ENCODE results near the gene DEPP1. TPM values are rescaled to one million over a fixed set of nuclear protein-coding genes. Genes with fewer than 3 reads are reported as not detected.

Gene DEPP1
- polyA plus RNA-seq, 1 donor: 13.4 TPM

DNA sequence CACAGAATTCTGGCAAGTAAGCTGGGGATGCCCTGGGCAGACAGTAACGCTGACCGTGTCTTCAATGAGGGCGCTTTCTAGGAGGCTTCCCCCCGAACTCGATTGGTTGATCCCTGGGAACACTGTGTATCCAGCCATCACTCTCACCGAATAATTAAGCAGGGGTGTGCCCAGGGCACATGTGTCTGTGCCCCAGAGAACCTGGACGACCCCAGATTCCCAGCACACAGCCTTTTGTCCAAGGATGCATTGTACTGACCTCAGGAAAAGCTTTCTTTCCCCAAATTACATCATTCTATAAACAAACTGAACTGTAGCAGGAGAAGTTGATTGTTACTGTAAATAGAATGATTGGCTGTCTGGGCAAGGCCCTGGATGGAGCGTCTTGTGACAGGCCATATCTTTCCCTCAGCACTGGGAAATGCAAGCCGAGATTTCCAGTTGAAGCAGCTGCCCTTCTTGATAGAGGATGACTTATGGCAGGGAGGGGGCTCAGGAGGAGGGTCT is 6.6 kb upstream of the DEPP1 start:
- DNase-seq: no peak

GRCh38 chr10:44984671-44985101 is 6.1 kb upstream of the DEPP1 start:
- Histone ChIP-seq H3K4me3 (ENCODE audit: low read length) (no peak overlapping the region), H3K36me3 (ENCODE audit: control insufficient read depth, insufficient read depth, low read length) (peaks cover 3% of the 10 kb centered on the region), H3K9me3 (ENCODE audit: control insufficient read depth, low read depth, low read length) (no peaks in the 10 kb centered on the region), H3K27me3 (ENCODE audit: control insufficient read depth, insufficient read depth, low read length) (no peaks in the 10 kb centered on the region), H3K4me1 (ENCODE audit: control insufficient read depth, insufficient read depth, low read length) (peaks cover 12% of the 10 kb centered on the region), H3K27ac (ENCODE audit: low read length) (no peak overlapping the region)
- WGBS (ENCODE audit: insufficient coverage, low lambda C conversion rate): no CpG with 5 or more reads among the region's 15 CpGs
- no peak for DNase-seq

More for the DNA sequence above, 6.6 kb upstream of the DEPP1 start:
- peaks cover 3% of the 10 kb centered on the region for H3K36me3 ChIP-seq (ENCODE audit: control insufficient read depth, insufficient read depth, low read length)
- H3K4me1 ChIP-seq (ENCODE audit: control insufficient read depth, insufficient read depth, low read length): peaks cover 12% of the 10 kb centered on the region
- no CpG with 5 or more reads among the region's 9 CpGs for WGBS (ENCODE audit: insufficient coverage, low lambda C conversion rate)
- no peak overlapping the region for H3K27ac ChIP-seq (ENCODE audit: low read length)
- no peaks in the 10 kb centered on the region for H3K9me3 ChIP-seq (ENCODE audit: control insufficient read depth, low read depth, low read length)
- H3K4me3 ChIP-seq (ENCODE audit: low read length): no peak overlapping the region
- H3K27me3 ChIP-seq (ENCODE audit: control insufficient read depth, insufficient read depth, low read length): no peaks in the 10 kb centered on the region

DNA sequence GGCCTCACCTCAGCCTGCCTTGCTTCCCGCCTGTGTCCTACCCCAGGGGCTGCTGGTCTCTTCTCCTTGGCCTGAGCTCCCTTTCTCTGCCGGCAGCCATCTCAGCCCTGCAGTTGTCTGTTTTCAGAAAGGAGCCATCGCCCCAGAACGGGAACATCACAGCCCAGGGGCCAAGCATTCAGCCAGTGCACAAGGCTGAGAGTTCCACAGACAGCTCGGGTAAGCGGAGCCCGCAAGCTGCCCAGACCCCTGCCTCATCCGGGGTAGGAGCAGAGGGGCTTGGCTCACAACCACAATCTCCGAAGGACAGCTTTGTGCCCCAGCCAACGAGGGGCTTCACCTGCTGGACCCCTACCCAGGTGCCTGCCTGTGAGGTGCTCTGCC is 5.3 kb upstream of the DEPP1 start:
- H3K27ac ChIP-seq (ENCODE audit: low read length): no peak overlapping the region
- H3K36me3 ChIP-seq (ENCODE audit: control insufficient read depth, insufficient read depth, low read length): peaks cover 3% of the 10 kb centered on the region
- WGBS (ENCODE audit: insufficient coverage, low lambda C conversion rate): no CpG with 5 or more reads among the region's 10 CpGs
- H3K4me1 ChIP-seq (ENCODE audit: control insufficient read depth, insufficient read depth, low read length): peaks cover 18% of the 10 kb centered on the region
- no peaks in the 10 kb centered on the region for H3K9me3 ChIP-seq (ENCODE audit: control insufficient read depth, low read depth, low read length)
- no peak for DNase-seq
- no peak overlapping the region for H3K4me3 ChIP-seq (ENCODE audit: low read length)
- H3K27me3 ChIP-seq (ENCODE audit: control insufficient read depth, insufficient read depth, low read length): no peaks in the 10 kb centered on the region

- no peaks in the 10 kb centered on the region for H3K9me3 ChIP-seq (ENCODE audit: control insufficient read depth, low read depth, low read length)
- DNase-seq: no peak
- H3K27me3 ChIP-seq (ENCODE audit: control insufficient read depth, insufficient read depth, low read length): no peaks in the 10 kb centered on the region
- no peak overlapping the region for H3K27ac ChIP-seq (ENCODE audit: low read length)
- H3K36me3 ChIP-seq (ENCODE audit: control insufficient read depth, insufficient read depth, low read length): peaks cover 3% of the 10 kb centered on the region
- H3K4me1 ChIP-seq (ENCODE audit: control insufficient read depth, insufficient read depth, low read length): peaks cover 23% of the 10 kb centered on the region
- H3K4me3 ChIP-seq (ENCODE audit: low read length): no peak overlapping the region
- WGBS (ENCODE audit: insufficient coverage, low lambda C conversion rate): no CpG with 5 or more reads among the region's 13 CpGs
These were observed 4.7 kb upstream of the DEPP1 start for GRCh38 chr10:44983066-44983894.

DNA sequence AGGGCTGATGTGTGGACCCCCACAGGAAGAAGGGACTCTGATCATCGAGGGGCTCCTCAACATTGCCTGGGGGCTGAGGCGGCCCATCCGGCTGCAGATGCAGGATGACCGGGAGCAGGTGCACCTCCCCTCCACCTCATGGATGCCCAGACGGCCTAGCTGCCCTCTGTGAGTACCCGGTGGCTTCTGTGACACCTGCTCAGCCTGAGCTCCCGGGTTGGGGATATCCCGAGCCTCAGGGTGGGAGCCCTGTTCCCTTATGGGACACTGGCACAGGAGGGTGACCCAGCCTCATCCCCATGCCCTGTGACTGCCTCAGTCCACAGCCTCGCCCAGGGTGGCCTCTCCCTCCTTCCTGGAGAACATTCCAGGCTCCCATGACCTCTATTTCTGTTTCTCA is 3.9 kb upstream of the DEPP1 start:
- Histone ChIP-seq H3K4me3 (ENCODE audit: low read length) (no peak overlapping the region), H3K27me3 (ENCODE audit: control insufficient read depth, insufficient read depth, low read length) (no peaks in the 10 kb centered on the region), H3K36me3 (ENCODE audit: control insufficient read depth, insufficient read depth, low read length) (peaks cover 3% of the 10 kb centered on the region), H3K9me3 (ENCODE audit: control insufficient read depth, low read depth, low read length) (no peaks in the 10 kb centered on the region), H3K27ac (ENCODE audit: low read length) (no peak overlapping the region), H3K4me1 (ENCODE audit: control insufficient read depth, insufficient read depth, low read length) (peaks cover 30% of the 10 kb centered on the region)
- no peak for DNase-seq
- no CpG with 5 or more reads among the region's 9 CpGs for WGBS (ENCODE audit: insufficient coverage, low lambda C conversion rate)

- Histone ChIP-seq H3K4me1 (ENCODE audit: control insufficient read depth, insufficient read depth, low read length) (peaks cover 35% of the 10 kb centered on the region), H3K27ac (ENCODE audit: low read length) (no peak overlapping the region), H3K4me3 (ENCODE audit: low read length) (no peak overlapping the region), H3K36me3 (ENCODE audit: control insufficient read depth, insufficient read depth, low read length) (peaks cover 3% of the 10 kb centered on the region), H3K9me3 (ENCODE audit: control insufficient read depth, low read depth, low read length) (no peaks in the 10 kb centered on the region), H3K27me3 (ENCODE audit: control insufficient read depth, insufficient read depth, low read length) (no peaks in the 10 kb centered on the region)
- DNase-seq: no peak
- no CpG with 5 or more reads among the region's 9 CpGs for WGBS (ENCODE audit: insufficient coverage, low lambda C conversion rate)
These were observed 3.5 kb upstream of the DEPP1 start for GRCh38 chr10:44982114-44982460.

- H3K4me1 ChIP-seq (ENCODE audit: control insufficient read depth, insufficient read depth, low read length): peaks cover 38% of the 10 kb centered on the region
- H3K27ac ChIP-seq (ENCODE audit: low read length): peak overlapping the region; percentile 41
- H3K36me3 ChIP-seq (ENCODE audit: control insufficient read depth, insufficient read depth, low read length): peaks cover 3% of the 10 kb centered on the region
- no peaks in the 10 kb centered on the region for H3K9me3 ChIP-seq (ENCODE audit: control insufficient read depth, low read depth, low read length)
- peak in 1 of 2 donors; percentile 42 for DNase-seq
- H3K27me3 ChIP-seq (ENCODE audit: control insufficient read depth, insufficient read depth, low read length): no peaks in the 10 kb centered on the region
- H3K4me3 ChIP-seq (ENCODE audit: low read length): no peak overlapping the region
- no CpG with 5 or more reads among the region's 11 CpGs for WGBS (ENCODE audit: insufficient coverage, low lambda C conversion rate)
These were observed 2.8 kb upstream of the DEPP1 start for GRCh38 chr10:44981172-44982113.

DNA sequence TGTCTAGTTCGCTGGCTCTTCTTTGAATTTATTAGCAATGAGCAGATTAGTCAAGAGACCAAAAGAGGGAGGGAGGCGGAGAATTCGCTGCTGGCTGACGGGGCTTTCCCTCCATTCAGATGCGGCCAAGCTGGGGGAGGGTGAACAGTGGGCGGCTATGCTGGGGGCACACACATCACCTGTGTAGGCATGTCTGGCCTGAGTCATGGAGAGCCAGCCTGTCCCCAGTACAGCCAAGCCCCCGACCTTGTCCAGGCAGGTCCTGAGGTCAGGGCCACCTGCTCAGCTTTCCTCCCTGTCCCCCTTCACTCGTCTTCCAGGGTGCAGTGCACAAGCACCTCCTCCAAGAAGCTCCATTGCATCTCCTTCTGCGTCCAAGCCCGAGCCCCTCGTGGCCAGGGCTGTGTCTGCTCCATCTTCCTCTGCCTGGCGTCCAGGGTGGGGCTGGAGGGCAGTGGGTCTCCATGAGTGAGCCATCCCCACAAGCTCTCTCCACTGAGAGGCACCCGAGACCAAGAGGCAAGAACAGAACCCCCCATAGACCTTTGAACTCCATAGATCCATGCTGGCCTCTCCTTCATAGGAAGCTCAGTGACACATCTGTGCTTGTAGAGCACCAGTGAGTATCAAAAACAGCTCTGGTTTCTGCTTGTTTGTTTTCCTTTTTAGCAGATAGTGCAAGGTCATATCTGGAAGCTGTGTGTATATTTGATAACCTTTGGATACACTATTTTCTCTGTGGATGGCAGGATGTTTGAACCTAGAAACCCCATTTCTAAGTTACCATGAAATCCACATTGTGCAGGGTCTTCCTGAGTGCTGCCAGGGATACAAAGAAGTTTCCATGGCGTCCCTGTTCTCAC is 1.9 kb upstream of the DEPP1 start:
- H3K27ac ChIP-seq (ENCODE audit: low read length): peak overlapping the region; percentile 41
- no peak overlapping the region for H3K4me3 ChIP-seq (ENCODE audit: low read length)
- DNase-seq: peak in 1 of 2 donors; percentile 54
- H3K4me1 ChIP-seq (ENCODE audit: control insufficient read depth, insufficient read depth, low read length): peaks cover 47% of the 10 kb centered on the region
- H3K9me3 ChIP-seq (ENCODE audit: control insufficient read depth, low read depth, low read length): no peaks in the 10 kb centered on the region
- H3K36me3 ChIP-seq (ENCODE audit: control insufficient read depth, insufficient read depth, low read length): peaks cover 6% of the 10 kb centered on the region
- WGBS (ENCODE audit: insufficient coverage, low lambda C conversion rate): no CpG with 5 or more reads among the region's 14 CpGs
- H3K27me3 ChIP-seq (ENCODE audit: control insufficient read depth, insufficient read depth, low read length): no peaks in the 10 kb centered on the region

DNA sequence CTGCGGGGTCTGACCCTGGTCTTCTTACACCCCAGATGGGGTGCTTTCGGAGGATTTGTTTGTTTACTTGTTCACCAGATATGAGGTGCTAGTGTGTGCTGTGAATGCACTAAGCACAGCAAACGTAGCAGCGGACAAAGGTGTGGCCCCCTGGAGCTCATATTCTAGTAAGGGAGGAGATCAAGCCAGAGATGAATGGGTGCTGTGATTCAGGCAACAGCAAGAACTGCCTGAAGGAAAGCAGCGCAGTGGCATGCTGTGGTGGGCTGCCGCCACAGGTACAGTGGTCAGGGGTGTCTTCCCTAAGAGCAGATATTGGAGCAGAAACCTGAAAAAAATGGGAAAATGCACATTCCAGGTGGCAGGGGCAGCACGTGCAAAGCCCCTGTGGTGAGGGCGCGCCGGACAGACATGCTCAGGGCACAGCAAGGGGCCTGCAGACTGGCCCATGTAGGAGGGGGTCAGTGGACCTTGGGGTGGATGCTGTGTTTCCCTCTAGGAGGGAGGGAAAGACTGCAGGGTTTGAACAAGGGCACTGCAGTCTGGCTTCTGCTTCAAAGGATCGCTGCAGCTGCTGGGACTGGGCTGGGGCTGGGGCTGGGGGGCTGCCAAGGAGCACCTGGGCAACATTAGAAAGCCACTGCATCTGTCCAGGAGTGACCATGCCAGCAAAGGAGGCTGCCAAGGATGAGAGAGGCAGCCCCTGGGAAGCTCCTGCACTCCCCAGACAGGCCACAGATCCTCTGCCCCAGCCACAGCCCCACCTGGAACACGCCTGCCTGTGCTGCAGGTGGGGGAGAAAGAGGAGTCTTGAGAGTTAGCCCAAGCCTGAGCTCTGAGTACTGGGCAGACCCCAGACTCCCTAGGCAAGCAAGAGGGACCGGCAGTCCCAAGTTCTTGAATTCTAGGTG is 927 bp upstream of the DEPP1 start:
- no CpG with 5 or more reads among the region's 13 CpGs for WGBS (ENCODE audit: insufficient coverage, low lambda C conversion rate)
- H3K4me1 ChIP-seq (ENCODE audit: control insufficient read depth, insufficient read depth, low read length): peaks cover 50% of the 10 kb centered on the region
- H3K4me3 ChIP-seq (ENCODE audit: low read length): no peak overlapping the region

More for the DNA sequence above, 927 bp upstream of the DEPP1 start:
- Histone ChIP-seq H3K36me3 (ENCODE audit: control insufficient read depth, insufficient read depth, low read length) (peaks cover 6% of the 10 kb centered on the region), H3K9me3 (ENCODE audit: control insufficient read depth, low read depth, low read length) (no peaks in the 10 kb centered on the region), H3K27me3 (ENCODE audit: control insufficient read depth, insufficient read depth, low read length) (no peaks in the 10 kb centered on the region), H3K27ac (ENCODE audit: low read length) (peak overlapping the region; percentile 56)
- no peak for DNase-seq
